Activated CD4-positive, alpha-beta memory T cell treated with anti-CD3 and anti-CD28 coated beads for 36 hours (primary cell): ENCODE measurements around the gene OIP5. TPM values are rescaled to one million over a fixed set of nuclear protein-coding genes. Genes with fewer than 3 reads are reported as not detected.

Experiments used
- total RNA-seq, 2 experiments: library from RNA; stranded (reverse); gene quantifications; one replicate each; pipeline ENCODE4 v1.2.3, GENCODE V29; 2021

The OIP5 gene
- total RNA-seq, 2 experiments from 2014 or later, result 11.1 to 13.0 TPM

Other genes starting within 250 kb of the OIP5 start
- gene INO80, start 216.3 kb downstream of the OIP5 start, total RNA-seq, result 10 to 100 TPM; 19.9 to 22.8 TPM
- gene EXD1, start 101.8 kb downstream of the OIP5 start, total RNA-seq, result not detected
- gene CHP1, start 101.3 kb downstream of the OIP5 start, total RNA-seq, result 10 to 100 TPM; 46.3 to 48.7 TPM
- 100 to 1,000 TPM; 227 TPM for gene NUSAP1, start 290 bp upstream of the OIP5 start, total RNA-seq
- 10 to 100 TPM; 21.3 to 22.7 TPM for gene NDUFAF1, start 69.9 kb upstream of the OIP5 start, total RNA-seq
- 10 to 100 TPM; 24.9 to 26.2 TPM for gene RTF1, start 84.5 kb upstream of the OIP5 start, total RNA-seq
- gene ITPKA, start 161.3 kb upstream of the OIP5 start, total RNA-seq, result 1 to 10 TPM; 3.5 to 4.7 TPM
- gene LTK, start 181.2 kb upstream of the OIP5 start, total RNA-seq, result under 1 TPM; 0.29 to 0.34 TPM
- gene RPAP1, start 211.7 kb upstream of the OIP5 start, total RNA-seq, result 10 to 100 TPM; 45.0 to 49.9 TPM
- gene TYRO3, start 226.6 kb upstream of the OIP5 start, total RNA-seq, result 1 to 10 TPM; 3.1 to 4.3 TPM